Hematopoietic multipotent progenitor cell treated with erythropoietin and hydrocortisone succinate and interleukin-3 and kit ligand, for 6 days (in vitro differentiated cells): ENCODE data around the gene CD300C.
"Not testable (repeated sequence)": the region's sequence is repeated elsewhere in the genome, so short reads cannot be mapped to it uniquely, and the experiment has no call there.

ENCODE experiments used
- DNase-seq: peaks from one replicate; pipeline ENCODE4 v3.0.0-alpha.2; 2015

The CD300C gene

DNA sequence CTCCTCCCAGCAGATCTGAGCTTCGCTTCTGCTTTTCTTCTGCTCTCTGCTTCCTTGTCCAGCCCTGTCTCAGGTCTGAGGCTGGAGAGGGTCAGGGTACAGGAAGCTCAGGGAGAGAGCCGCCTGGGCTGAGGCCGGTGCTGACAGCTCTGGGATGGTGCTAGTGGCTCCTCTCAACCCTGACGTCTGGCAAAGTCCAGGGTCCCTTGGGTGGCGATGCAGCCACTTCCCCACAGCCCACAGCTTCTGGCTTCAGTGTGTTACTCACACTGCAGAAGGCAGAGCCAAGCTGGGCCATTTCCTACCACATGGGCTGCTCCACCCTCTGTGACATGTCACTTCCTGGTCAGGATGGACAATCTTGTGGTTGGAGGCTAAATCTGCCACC, at the start of gene CD300C:
Gene CD300C (minus strand): TSS at position 273 of the 388 bp plus-strand sequence. CDS start 333 bp downstream, outside the sequence.
- peak; percentile 60 for DNase-seq

DNA sequence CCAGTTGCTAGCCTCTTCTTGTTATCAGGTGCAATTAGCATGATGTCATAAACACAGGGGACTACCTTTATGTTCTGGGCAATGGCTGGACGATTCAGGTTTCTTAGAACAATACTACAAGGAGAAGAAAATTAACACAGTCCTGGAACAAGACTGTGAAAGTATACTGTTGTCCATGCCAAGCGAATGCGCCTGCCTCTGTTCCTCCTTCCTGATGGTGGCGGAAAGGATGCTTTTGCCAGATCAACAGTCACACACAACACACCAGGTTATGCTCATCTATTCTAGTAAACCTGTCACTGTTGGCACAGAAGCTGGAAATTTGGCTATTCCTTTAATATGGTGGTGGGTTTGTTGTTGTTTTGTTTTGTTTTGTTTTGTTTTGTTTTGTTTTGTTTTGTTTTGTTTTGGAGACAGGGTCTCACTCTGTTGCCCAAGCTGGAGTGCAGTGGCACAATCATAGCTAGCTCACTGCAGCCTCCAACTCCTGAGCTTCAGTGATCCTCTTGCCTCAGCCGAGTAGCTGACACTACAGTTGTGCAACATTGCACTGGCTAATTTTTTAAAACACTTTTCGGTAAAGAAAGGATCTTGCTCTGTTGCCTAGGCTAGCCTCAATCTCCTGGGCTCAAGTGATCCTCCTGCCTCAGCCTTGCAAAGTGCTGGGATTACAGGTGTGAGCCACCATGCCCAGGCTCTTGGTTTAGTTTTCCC, 49.3 kb upstream of the CD300C start:
- DNase-seq = no peak

DNA sequence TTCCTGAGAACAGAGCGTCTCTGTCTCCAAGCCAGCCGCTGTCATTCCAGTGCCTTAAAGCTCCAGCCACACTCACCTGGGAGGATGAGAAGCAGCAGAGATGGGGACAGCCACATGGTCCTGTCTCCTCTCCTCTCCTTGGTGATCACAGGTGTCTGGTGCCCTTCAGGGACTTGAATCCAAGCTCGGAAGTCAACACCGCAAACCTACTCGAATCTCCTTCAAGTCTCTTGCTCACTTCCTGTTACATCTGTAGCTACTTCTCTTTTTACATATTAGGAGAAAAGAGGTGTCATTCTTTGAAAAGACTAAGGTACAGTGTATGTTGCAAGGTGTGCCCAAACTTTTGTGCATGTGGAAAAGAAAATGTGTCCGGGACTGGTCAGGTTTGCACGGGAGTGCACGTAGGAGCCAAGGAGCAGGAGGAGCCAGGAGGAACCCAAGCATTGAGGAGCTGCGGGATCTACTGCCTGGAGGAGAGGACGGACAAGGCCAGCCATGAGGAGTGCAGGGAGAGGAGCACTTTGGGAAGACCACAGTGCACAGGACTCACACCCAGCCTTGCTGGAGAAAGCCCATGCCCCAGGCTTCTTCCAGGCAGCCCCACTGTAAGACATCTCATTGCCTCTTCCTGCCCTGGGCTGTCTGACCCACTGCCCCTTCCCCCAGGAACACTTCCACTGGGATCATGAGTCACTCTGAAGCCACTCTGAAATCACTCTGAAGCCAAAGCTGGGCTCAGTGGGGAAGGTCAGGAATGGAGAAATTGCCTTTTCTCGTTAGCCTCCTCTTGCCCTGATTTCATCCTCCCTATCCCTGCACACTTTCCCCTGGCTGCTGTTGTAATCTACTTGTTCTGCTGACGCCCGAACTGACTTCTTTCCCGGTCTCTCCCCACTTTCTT, 46.4 kb upstream of the CD300C start, which contains the start of gene CD300LD:
Gene CD300LD (minus strand): TSS at position 197 of the 904 bp plus-strand sequence. CDS start 81 bp downstream, at position 116.
- no peak for DNase-seq

DNA sequence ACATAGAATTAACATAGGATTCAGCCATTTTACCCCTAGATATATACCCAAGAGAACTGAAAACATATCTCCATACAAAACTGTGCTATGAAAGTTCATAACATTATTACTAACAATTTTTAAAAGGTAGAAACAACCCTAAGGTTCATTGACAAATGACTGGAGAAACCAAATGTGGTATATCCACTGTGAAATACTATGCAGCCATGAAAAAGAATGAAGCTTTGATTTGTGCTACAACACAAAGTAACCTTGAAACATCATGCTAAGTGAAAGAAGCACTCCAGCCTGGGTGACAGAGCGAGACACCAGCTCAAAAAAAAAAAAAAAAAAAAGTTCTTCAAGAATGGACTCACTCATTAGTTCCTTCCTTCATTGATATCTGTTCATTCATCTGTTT, 45.6 kb upstream of the CD300C start:
- DNase-seq = no peak

DNA sequence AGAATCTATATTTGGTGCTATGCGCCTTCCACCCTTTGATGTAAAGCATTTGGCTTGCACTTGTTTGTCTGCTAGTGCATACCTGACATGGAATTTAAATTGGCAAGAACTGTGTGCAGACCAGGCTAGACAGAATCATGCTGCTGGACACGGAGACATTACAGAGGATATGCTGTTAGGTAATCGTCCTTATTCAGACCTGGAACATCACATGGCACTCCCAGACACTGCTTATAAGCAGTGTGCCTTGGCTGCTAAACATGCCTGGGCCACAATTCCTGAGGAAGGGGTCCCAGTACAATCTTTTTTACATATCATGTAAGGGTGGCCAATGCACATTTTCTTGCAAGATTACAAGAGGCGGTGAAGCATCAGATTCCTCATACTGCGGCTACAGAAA, 39.8 kb upstream of the CD300C start:
- no peak for DNase-seq

DNA sequence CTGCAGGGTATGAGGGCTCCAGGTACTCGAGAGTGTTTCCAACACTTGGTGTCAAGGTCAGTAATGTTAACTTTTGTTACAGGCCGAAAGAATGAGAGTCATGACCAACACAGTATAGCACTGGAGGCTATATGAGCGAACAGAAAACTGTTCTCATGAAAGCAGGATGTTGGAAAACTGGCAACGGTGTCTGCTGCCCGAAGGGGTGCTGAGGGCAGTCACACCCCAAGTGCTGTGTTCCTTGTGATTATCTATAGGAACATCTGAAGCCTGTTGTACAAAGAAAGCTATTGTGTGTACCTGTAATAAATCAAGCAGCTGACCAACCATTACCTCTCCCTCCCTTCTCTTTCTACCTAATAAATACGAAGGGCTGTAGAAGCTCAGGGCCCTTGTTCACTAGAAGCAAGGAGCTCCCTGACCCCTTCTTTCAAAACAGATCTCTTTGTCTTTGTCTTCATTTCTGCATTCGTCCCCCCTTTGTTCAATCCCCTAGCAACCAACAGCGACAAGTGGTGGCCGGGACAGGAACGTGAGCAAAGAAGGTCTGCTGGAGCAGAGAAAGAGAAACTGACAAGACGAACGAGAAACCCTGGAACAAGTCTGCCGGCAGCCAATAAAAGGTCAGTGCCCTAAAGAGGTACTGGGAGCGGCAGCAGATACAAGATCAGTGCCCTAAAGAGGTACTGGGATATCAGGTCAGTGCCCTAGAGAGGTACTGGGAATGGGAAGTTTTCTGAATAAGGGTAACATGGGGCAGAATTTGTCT, 38.6 kb upstream of the CD300C start:
- DNase-seq = no peak

DNA sequence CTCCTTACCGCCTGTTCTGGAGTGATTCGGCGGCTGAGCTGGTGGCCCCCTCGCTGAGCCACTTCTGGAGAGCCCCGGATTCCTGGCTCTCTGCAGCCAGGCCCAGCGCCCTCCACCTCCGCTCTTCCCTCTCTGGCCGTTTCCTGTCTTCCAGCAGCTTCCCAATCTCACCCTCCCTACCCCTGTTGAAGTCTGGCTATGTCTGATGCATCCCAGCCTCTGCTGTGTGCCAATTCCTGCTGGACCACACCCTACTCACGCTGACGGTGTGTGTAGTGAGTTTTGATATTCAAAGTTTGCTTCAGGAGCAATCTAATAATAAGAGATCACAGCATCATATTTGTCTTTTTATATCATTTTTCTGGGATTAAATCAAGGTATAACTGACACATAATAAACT, 36.7 kb upstream of the CD300C start:
- no peak for DNase-seq

DNA sequence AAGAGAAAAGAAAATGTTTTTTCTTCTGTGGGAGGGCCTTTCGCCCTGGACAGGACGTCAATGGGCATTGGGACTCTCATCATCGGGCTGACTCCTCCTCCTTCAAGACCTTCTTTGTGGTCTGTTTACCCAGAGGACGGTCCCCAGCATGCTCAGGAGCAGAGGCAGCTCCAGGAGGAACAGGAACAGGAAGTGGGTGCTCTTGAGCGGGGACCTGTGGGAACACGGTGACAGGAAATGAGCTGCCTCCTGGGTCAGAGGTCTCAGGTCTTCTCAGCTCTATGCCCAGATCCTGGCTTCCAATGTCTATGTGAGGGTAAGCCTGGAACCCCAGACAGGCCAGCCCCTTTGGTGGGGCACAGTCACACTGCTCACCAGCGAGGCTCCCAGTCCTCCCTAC, 34.0 kb upstream of the CD300C start:
- DNase-seq = no peak

DNA sequence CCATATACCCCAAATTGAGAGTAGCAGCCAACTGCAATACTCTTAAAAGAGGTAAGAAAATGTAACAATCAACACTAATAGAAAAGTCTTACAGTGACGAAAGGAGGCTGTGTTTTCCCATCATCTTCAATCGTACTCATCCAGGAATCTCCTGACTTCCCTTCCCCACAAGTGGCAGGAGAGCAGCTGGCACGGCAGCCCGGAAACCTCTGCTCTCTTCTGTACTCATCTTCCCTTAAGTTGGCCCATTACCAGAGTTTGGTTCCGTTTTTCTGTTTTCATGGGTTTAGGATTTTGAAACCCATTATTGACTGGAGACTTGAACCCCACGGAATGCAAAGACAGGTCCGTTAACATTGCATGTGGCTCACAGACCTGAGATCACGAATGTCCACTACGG, 33.1 kb upstream of the CD300C start:
- DNase-seq = no peak

DNA sequence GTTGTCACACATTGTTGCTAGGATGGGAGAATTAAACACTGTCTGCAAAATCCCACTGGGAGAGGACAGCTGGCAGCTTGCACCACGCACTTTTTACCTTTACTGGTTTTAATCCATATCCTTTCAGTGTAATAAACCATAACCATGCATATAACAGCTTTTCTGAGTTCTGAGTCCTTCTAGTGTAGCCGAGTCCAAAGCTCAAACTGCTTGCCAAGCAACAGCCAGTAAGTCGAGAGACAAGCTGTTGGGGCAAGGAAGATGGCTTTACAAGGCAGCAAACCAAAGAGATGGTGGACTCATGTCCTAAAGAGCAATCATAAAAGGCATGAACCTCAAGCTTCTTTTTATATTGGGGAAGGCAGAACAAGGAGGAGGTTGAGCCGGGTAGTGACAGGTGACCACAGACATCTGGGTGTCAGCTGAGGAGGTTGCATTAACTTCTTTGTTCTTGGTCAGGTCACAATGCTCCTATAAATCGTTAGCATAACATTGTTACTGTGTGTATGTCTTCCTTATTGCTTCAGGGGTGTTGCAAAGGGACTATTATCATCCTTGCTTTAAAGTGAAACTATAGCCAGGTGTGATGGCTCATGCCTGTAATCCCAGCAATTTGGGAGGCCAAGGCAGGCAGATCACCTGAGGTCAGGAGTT, 28.7 kb upstream of the CD300C start:
- DNase-seq = no peak

DNA sequence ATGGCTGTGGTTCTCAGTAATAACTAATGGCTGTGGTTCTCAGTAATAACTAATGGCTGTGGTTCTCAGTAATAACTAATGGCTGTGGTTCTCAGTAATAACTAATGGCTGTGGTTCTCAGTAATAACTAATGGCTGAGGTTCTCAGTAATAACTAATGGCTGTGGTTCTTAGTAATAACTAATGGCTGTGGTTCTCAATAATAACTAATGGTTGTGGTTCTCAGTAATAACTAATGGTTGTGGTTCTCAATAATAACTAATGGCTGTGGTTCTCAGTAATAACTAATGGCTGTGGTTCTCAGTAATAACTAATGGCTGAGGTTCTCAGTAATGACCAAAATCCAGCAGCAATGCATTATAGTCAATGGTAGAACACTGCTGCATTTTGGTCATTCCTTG, 27.7 kb upstream of the CD300C start:
- not testable (repeated sequence) for DNase-seq

DNA sequence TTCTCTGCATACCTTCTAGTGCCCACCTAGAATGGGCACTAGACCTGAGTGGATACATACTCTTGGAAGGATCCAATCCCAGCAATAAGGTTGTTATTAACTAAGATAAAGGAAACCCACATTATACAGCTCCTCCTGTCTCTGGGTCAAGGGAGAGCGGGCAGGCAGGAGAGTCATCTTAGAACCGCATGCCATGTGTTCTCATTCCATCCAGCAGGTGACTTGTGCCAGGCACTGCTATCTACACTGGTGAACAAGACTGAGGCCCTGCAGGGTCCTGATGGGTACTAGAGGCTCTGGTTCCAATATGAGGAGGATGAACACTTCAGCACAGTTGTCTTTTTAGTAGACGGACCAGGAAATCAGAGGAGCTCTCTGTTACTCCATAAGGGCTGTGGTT, 27.3 kb upstream of the CD300C start:
- DNase-seq = no peak

DNA sequence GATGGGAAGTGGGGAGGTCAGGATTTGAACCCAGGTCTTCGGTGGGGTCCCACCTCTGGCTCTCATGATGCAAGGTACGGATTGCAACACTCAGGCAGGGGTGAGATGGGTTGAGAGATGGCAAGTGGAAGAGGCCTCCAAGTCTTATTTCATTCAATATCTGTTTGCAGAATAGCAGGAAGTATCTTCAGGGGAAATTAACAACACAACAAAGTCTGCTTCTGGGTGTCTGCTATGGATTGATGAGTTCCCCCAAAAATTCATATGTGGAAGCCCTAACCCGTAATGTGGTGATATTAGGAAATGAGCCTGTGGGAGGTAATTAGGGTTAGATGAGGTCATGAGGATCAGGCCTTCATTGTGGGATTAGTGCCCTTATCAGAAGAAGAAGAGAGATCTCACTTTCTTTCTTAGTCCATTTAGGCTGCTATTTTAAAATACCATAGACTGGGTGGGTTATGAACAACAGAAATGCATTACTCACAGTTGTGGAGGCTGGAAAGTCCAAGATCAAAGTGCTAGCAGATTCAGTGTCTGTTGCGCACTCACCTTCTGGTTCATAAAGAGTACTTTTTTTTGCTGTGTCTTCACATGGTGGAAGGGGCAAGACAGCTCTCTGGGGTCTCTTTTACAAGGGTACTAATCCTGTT, 25.8 kb upstream of the CD300C start:
- DNase-seq = no peak

DNA sequence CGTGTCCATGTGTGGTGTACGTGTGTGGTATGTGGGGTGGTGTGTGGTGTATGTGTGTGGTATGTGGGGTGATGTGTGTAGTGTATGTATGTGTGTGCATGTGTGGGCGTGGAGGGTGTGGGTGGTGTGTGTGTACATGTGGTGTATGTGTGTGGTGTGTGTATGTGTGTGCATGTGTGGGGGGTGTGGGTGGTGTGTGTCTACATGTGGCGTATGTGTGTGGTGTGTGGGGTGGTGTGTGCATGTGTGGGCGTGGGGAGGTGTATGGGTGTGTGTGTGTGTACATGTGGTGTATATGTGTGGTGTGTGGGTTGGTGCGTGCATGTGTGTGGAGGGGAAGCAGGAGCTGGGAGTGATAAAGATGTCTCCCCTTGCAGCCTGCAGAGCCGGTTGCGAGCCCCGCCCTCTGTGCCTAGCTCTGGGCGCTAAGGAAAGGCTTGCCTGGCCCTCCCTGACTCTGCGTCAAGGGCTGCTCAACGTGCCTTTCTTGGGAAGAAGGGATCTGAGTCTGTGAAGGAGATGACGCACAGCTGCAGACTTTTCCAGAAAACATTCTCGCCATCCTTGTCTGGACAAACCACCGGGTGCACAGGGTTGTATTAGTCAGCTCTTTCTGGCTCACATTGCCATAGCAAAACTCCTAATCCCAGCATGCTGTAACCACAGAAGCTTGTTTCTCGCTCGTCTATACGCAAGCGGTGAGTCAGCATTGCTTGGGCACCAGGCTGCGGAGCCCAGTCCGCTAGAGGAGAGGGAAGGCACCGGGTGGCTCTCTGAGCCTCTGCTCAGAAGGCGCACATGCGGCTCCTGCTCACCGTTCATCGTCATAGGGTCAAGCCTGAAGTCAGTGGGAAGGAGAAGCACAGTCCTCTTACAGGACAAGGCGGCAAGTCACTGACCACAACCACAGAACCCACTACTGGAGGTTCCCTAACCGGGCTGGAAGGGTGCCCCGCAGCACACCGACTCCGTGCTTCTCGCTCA, 23.4 kb upstream of the CD300C start:
- DNase-seq = peak; percentile 87

DNA sequence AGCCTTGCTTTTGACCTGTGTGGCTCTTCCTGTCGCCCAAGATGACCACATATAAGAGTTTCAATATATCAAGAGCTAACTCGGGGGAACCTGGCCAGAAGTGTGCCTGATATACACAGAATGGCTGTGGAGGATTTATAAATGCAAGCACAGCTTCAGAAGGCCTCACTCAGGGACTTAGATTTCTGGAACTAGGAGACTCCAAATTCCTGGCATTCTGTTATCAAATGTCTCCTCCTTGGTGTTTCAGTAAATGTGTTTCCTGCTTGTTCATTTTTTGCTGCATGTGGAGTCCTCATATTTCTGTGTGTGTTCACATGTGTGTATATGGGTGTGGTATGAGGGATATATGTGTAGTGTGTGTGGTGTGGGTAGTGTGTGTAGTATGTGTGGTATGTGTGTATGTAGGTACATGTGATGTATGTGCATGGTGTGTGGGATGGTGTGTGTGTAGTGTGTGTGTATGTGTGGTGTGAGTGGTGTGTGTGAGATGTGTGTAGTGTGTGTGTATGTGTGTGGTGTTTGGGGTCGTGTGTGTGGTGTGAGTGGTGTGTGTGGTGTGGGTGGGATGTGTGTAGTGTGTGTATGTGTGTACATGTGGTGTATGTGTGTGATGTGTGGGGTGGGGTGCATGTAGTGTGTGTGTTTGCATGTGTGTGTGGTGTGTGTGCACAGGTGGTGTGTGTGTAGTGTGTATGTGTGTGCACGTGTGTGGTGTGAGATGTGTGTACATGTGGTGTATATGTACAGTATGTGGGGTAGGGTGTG, 22.4 kb upstream of the CD300C start:
- DNase-seq = no peak

DNA sequence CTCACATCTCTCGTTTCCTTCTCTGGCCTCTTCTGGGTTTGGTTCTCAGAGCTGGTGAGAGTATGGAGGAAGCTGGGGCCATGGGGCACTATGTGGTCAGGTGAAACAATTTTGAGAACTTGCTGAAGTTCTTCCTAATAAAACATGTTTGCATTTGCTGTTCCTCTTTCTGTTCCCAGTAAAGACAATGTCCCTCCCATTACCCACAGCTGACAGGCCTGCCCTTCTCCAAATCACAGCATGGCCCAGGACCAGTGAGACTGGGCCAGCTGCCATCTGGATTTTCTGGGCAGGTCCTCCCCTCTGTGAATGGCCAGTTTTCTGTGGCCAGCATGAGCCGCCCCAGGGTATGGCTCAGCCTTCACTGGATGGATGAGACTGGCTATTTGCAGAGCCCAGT, 21.5 kb upstream of the CD300C start, which contains the start of gene CD300H:
Gene CD300H (minus strand): TSS at position 113 of the 400 bp plus-strand sequence.
- DNase-seq = no peak

DNA sequence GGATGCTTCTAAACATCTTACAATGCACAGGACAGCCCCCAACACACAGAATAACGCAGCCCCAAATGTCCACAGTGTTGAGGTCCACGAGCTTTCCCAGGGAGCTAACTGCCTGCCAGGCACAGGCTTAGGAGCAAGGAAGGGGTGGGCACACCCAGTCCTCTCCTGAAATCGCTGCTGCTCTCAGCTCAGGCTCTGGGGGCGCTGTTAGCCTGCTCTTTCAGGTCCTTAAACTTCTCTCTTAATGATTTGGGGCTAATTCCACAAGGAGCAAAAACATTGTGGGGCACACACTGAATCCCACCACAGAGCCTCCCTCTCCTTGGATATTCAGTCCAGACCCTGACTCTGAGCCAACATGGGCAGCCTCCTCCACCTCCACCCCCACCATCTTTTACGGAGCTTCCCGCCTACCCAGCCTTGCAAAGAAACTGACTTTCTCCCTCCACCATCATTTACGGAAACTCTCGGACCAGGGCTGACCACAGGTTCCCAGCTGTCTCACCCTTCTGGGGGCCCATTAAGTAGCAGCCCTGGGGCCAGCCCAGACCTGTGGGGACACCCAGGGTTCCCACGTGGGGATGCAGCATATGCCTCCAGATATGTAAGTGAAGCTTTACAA, 20.3 kb upstream of the CD300C start:
- DNase-seq = peak; percentile 77

DNA sequence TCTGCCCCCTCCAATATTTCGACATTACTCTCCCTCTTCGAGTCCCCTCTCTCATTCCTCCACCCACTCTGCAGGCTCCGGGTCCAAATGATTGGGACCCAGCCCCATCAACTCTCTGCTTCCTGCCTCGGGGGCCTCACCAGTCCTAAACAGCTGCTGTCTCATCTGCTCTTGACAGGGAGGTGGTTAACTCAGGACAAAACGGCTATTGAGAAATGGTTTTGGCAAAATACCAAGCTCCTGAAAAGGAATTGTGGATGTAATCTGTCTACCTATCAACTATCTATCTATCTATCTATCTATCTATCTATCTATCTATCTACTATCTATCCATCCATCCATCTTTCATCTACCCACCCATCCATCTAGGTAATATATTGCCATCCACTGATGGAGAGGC, 19.2 kb upstream of the CD300C start:
- DNase-seq = no peak

DNA sequence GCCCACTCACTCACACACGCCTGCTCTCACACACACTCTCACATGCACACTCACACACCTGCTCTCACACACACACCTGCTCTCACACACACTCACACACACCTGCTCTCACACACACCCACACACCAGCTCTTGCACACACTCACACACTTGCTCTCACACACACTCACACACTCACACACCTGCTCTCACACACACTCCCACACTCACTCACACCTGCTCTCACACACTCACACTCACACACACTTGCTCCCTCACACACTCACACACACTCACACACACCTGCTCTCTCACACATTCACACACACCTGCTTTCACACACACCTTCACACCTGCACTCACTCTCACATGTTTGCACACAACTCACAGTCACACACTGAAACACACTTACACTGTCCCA, 17.4 kb upstream of the CD300C start:
- DNase-seq = no peak

DNA sequence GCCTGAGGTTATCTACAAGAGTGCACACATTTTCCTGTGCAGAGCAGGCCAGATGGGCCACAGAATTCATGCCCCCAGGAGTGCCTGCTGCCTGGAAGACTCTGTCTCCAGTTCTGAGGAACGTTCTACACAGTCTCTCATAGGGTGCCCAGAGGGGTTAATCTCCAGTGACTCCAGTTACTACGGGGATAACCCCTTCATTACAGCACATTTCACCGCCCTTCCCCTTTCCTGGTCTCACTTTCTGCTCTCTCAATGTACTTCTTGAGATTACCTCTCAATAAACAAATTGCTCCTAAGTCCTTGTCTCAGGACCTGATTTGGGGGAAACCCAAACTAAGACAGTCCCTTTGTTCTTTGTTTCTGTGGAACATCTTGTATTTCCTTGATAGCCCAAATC, 15.7 kb upstream of the CD300C start:
- no peak for DNase-seq
